NCI-H128 (cell line): ENCODE measurements around the gene MVB12A.
A peak's percentile ranks its signal among the peaks of the same experiment; 100 is the strongest.

Experiments
- DNase-seq: peaks from one replicate; lab custom pipeline; 2025; ENCODE audit not compliant: unreplicated experiment; lab: John Stamatoyannopoulos, UW

The MVB12A gene

DNA sequence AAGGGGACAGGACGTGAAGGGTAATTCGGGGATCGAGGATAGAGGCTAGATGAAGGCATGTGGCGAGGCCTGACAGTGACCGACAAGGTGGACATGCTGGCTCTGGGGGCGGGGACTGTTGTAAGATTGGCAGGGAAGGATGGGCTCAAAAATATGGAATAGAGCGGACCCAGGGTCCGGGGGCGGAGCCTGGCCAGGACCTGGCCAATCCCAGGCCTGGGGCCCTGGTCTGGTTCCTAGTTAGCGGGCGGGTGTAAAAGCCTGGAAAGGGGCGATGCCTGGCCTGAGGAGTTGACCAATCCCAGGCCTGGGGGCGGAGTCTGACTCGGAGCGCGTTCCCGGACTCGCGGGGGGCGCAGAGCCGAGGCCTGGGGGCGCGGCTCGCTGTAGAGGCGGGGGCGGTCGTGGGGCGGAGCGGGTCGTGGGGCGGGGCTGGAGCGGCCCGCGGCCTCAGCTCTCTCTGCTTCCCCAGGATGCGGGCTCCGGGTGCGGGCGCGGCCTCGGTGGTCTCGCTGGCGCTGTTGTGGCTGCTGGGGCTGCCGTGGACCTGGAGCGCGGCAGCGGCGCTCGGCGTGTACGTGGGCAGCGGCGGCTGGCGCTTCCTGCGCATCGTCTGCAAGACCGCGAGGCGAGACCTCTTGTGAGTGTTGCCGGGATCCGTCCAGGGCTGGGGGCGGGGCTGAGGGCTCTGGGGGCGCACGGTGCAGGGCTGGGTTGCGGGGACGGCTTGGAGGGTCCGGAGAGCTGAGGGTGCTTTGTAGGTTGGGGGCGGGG lies 50.4 kb downstream of the MVB12A start, which contains the start of gene SLC27A1:
Gene SLC27A1 (plus strand): TSS at position 457 of the 774 bp plus-strand sequence. CDS start 17 bp downstream, at position 474.
- DNase-seq: peak; percentile 94

DNA sequence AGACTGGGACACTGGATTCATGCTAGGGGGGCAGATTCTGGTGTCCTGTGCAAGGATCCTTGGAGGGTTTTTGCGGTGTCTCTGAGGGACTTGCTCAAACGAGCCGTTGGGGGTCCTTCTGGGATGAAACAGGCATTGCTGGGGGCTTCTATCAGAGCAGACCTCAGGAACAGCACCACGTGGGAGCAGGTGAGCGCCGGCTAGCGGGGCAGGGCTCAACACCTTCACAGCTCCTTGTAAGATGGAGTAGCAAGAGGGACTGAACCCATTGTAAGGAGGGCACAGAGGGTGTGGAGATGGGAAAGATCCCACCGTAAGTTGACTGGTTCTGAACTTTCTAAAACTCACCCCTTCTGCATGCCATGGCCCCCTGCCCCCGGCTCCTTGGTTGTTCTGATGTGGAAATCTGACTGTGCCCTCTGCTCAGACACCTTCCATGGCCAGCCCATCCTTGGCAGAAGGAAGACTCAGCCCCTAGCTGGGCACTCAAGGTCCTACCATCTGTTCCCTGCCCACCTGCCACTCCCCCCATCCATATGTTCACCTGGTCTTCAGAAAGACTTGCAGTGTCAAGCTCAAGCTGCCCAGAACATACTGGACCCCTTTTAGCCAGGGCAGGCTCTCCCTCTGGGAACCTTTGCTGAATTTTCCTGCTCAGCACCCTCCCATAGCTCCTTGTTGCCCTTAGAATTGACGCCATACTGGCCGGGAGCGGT lies 51.7 kb downstream of the MVB12A start:
- DNase-seq: no peak

DNA sequence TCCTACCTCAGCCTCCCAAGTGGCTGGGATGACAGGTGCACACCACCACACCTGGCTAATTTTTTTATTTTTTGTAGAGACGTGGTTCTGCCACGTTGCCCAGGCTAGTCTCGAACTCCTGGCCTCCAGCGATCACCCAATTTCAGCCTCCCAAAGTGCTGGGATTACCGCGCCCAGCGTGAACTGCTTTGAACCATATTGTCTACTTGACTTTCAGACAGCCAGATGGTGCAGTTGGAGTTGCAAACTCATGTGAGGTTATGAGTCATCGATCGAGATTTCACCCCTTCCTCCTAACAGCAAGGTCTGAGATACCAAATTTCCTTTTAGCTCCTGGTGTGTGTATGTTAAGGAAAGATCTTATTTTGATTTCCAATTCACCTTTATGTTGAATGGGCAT lies 53.2 kb downstream of the MVB12A start:
- no peak for DNase-seq
